Stimulated activated CD4-positive, alpha-beta T cell treated with anti-CD3 and anti-CD28 coated beads, TNF-alpha, amount 100 ng/mL, for 4 hours (primary cell): ENCODE measurements around the gene CCT3.
"Not testable (repeated sequence)": the region's sequence is repeated elsewhere in the genome, so short reads cannot be mapped to it uniquely, and the experiment has no call there.

Experiments
- DNase-seq, 3 experiments: peaks; one replicate each; pipeline ENCODE4 v3.0.0-alpha.2; 2020; ENCODE audit warnings: low read depth in 3 of 3

Gene CCT3

DNA sequence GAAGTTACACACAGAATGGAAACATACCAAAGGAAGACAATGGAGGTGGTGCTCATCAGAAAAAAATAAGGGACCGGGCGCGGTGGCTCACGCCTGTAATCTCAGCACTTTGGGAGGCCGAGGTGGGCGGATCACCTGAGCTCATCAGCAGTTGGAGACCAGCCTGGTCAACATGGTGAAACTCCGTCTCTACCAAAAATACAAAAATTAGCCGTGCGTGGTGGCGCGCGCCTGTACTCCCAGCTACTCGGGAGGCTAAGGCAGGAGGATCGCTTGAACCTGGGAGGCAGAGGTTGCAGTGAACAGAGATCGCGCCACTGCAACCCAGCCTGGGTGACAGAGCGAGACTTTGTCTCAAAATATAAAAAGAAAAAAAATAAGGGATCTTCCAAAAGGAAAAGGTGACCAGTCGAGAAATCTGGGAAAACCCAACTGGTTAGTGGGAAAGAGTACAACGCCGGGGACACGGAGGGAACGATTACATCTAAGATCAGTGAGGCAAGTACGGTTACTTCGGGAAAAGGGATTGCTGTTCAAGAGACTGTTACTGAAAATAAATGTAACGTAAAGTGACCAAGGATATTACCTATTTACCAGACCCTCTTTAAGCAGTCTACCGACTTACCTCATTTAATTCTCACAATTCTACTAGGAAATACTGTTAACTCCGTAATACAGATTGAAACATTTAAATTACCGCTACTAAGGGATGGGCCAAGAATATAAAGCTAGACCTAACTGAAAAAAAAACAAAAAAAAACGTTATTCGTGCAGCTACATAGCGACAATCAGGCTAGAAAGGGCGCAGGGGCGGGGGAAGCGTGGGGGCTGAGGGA, 822 bp downstream of the CCT3 start:
- DNase-seq = no peak

- DNase-seq = no peak
Measured at GRCh38 chr1:156336242-156336641, 1.9 kb downstream of the CCT3 start.

- not testable (repeated sequence) for DNase-seq
Measured at GRCh38 chr1:156323179-156323578, 14.9 kb downstream of the CCT3 start.

DNA sequence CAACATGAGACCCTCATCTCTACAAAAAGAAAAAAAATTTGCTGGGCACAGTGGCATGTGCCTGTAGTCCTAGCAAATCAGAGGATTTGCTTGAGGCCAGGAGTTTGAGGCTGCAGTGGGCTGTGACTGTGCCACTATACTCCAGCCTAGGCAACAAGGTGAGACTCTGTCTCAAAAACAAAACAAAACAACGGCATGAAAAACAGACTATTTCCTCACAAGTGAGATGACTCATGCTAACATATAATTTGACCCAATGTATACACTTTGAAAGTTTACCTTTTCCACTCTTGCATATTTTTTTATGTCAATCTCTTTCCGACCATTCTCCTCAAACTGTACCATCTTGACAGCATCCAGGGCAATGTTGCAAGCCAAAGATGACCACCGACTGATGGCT, 17.5 kb downstream of the CCT3 start:
- no peak for DNase-seq

GRCh38 chr1:156319664-156320063, 18.4 kb downstream of the CCT3 start:
- DNase-seq = no peak

DNA sequence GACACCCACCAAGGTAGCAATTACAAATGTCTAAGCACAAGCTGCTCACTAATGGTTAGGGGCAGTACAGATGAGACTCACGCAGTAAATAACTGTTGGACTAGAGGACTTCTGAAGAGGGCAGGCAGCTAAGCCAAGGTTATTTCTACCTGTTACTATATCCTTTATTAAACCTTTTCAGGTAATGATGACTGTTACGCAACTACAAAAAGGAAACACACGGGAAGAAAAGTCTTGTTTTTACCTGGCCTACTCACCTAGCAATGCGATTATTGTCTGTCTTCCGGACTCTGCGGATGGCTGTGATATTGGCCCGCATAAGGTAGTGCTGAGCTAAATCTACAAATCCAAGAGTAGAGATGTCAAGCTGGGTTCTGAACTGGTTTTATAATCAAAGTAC, 21.2 kb downstream of the CCT3 start:
- DNase-seq = no peak

DNA sequence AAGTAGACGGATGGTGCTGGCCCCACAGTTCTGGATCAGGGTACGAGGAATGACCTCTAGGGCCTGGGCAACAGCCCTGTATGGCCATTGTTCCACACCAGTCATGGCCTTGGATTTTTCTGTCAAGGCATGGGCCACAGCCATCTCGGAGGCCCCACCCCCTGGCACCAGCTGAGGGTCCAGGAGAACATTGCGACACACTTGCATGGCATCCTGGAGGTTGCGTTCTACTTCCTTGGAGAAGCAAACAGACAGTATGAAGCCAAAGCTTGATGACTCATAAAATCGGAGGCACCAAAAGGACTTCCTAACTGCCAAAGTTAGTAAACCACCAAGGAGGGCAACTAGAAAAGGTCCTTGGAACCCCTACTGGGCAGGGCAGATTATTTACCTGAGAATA, 27.1 kb downstream of the CCT3 start:
- DNase-seq = no peak

- DNase-seq = no peak
Measured at GRCh38 chr1:156308078-156308477, 30.0 kb downstream of the CCT3 start.

DNA sequence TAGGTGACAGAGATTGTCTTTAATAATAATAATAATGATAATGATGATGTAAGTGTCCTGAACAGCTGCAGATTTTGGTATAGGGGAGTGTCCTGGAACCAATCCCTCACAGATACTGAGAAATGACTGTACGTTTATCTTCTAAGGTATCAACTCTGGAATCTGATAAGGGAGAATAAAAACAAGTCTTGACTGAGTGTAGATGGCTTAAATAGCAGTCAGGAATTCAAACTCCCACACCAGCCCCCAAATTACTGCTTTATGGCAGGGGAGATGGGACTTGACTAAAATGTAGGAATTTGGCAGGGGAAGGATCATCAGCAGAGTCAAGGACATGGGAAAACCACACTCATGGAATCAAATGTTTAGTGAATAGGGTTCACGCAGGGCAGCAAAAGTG, 32.9 kb downstream of the CCT3 start:
- DNase-seq = no peak

DNA sequence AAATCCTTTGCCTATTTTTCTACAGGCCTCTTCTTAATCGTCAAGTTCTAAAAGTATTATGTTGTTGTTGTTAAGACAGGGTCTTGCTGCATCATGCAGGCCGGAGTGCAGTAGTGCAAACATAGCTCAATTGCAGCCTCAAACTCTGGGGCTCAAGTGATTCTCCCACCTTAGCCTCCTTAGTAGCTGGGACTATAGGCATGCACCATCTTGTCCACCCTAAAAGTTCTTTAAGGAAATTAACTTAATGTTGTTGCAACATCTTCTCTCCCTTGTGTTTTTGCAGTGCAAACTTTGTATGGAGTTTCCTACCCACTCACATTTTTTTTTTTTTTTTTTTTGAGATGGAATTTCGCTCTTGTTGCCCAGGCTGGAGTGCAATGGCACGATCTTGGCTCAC, 34.9 kb downstream of the CCT3 start:
- no peak for DNase-seq

GRCh38 chr1:156298852-156299357, 39.2 kb downstream of the CCT3 start, which contains the start of gene VHLL:
Gene VHLL, minus strand, starts transcription at chr1:156299307. Its CDS starts 118 bp downstream, at chr1:156299189.
- DNase-seq = no peak

DNA sequence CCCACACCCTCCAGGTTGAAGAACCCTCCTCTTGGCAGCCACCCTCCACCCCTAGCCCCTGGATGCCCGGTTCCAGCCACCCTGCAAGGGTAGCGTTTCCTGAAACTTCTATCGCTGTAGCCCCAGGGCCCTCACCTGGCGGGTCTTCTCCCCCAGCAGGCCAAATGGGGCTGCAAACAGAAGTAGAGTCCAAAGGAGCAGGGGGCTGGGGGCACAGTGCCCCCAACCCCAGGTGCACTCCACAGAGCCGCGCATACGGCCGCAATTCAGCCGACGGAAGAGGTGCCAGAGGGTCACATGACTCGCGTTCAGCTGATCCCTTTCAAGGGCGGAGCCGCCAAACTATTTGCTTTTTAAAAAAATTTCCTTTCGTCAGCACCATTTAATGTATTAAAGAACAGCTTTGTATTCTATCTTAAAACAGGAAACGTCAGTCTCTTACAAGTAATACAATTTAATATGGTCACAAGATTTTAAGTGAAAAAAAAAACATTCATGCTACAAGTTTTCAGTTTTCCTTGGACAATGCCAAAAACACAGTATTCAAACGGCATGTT, 42.6 kb downstream of the CCT3 start, which contains the start of gene GLMP:
Gene GLMP (minus strand): TSS at position 289 of the 557 bp plus-strand sequence. CDS start 34 bp downstream, at position 255.
- no peak for DNase-seq

- no peak for DNase-seq
Measured at GRCh38 chr1:156293895-156294294, 44.2 kb downstream of the CCT3 start.

- no peak for DNase-seq
Measured at GRCh38 chr1:156293098-156293434, 45.0 kb downstream of the CCT3 start.

DNA sequence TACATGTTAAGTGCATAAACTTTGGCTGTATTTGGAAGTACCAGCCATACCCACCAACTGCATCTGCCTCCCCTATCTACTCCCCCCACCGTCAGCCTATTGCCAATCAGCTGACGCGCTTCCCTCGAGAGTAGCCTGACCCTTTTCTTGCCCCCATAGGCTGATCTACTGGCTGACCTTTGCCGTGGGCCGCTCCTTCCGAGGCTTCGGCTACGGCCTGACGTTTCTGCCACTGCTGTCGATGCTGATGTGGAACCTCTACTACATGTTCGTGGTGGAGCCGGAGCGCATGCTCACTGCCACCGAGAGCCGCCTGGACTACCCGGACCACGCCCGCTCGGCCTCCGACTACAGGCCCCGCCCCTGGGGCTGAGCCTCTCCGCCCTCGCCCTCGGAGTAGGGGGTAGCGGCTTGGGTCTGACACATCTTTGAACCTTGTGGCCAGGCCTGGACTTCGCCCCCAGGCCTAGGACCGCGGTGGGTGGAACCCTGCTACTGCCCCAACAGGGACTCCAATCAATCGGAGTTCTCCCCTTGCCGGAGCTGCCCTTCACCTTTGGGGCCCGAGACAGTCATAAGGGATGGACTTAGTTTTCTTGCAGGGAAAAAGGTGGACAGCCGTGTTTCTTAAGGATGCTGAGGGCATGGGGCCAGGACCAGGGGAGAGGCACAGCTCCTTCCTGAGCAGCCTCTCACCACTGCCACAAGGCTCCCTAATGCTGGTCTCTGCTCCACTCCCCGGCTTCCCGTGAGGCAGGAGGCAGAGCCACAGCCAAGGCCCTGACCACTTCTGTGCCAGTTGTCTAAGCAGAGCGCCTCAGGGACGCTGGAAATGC, 46.6 kb downstream of the CCT3 start:
- DNase-seq = no peak

GRCh38 chr1:156289857-156290256, 48.2 kb downstream of the CCT3 start:
- DNase-seq = no peak

DNA sequence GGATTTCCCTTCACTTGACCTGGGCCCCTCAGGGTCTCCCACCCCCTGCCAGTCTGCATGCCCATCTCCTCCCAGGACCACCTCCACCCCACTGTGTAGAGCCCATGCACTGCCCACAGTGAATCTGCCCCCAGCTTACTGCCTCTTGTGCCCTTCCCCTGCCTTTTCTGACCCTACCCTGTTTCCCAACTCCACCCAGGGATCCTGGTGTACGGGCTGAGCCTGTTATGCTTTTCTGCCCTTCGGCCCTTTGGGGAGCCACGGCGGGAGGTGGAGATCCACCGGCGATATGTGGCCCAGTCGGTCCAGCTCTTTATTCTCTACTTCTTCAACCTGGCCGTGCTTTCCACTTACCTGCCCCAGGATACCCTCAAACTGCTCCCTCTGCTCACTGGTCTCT, 52.0 kb downstream of the CCT3 start:
- no peak for DNase-seq

- DNase-seq = no peak
Measured at GRCh38 chr1:156285437-156285836, 52.7 kb downstream of the CCT3 start.

- DNase-seq = no peak
Measured at GRCh38 chr1:156284757-156285156, 53.3 kb downstream of the CCT3 start.

DNA sequence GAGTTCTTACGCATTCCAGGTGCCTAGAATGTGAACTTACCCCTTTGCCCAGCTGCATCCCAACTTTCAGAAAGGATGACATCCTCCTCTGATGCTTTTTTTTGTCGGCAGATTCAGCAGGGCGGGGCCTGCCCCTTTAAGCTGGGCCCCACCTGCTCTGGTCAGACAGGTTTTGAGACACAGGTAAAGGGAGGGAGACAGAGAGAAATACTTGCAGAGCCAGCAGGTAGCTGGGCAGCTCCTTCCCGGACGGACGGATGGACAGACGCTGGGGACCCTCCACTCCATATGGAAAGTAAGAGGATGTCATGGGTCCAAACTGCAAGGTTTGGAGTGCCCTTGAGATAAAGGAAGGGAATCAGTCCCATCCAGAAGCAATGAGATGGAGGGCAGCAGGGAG, 54.0 kb downstream of the CCT3 start, which contains the start of gene TMEM79:
Gene TMEM79 (plus strand): TSS at position 214 of the 400 bp plus-strand sequence. CDS start 902 bp downstream, outside the sequence.
- no peak for DNase-seq

DNA sequence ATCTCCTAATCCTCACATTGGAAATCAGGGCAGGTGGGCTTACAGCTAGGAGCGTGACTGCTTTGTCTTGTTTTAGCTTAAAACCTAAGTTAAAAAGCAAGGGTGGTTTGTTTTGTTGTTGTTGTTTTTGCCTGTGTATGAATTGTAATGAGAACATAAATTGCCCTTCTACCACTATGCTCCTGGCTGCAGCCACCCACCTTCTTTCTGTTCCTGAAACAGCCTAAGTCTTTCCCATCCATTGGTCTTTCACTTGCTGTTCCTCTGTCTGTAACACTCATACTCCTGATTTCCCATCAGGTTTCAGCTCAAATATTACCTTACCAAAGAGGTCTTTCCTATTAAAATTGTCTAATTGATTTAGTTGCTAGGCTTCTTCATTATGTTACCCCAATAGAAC, 54.6 kb downstream of the CCT3 start:
- DNase-seq = no peak
